ENCODE results near the gene BTBD3. TPM values are rescaled to one million over a fixed set of nuclear protein-coding genes. Genes with fewer than 3 reads are reported as not detected.

BTBD3 gene
- 10 to 100 TPM; 15.0 to 21.4 (median 17.2) TPM for total RNA-seq
- 10 to 100 TPM in 1 of 2 donors, 1 to 10 TPM in 1; 9.2 to 21.2 TPM for polyA plus RNA-seq

DNA sequence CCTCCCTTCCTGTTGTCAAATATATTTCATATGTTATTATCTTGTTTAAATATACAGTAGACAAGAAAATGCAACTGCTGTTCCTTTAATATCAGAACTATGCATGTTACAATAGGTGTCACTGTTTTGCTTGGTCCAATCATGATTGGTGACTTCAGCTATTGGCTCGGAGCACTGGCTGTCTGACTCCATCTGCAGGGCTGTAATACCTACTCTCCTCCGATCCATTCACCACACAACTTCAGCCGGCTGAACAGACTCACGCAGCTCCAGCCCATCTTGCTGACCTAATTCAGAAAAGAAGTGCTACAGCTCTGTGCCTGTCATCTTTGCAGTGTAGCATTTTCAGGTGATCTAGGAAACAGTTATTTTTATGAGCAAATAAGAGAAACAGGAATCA lies at the start of gene BTBD3:
BTBD3 (plus strand) TSS at position 231 of the 400 bp plus-strand sequence. CDS start 383 bp downstream, outside the sequence.
- Histone ChIP-seq H3K36me3 (peaks cover 0 to under 1% (median 0%) of the 10 kb centered on the region in 3 donors), H3K4me3 (peak within 1 kb of the TSS in 3 of 4 donors; percentile 2 to 37 (median 33)), H3K27me3 (no peaks in the 10 kb centered on the region), H3K27ac (peak within 1 kb of the TSS; percentile 34 to 78 (median 66)), H3K4me1 (peaks cover 0 to 18% (median 17%) of the 10 kb centered on the region in 3 donors), H3K9me3 (no peaks in the 10 kb centered on the region)
- TF ChIP-seq, protein P1, sequence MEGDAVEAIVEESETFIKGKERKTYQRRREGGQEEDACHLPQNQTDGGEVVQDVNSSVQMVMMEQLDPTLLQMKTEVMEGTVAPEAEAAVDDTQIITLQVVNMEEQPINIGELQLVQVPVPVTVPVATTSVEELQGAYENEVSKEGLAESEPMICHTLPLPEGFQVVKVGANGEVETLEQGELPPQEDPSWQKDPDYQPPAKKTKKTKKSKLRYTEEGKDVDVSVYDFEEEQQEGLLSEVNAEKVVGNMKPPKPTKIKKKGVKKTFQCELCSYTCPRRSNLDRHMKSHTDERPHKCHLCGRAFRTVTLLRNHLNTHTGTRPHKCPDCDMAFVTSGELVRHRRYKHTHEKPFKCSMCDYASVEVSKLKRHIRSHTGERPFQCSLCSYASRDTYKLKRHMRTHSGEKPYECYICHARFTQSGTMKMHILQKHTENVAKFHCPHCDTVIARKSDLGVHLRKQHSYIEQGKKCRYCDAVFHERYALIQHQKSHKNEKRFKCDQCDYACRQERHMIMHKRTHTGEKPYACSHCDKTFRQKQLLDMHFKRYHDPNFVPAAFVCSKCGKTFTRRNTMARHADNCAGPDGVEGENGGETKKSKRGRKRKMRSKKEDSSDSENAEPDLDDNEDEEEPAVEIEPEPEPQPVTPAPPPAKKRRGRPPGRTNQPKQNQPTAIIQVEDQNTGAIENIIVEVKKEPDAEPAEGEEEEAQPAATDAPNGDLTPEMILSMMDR (IDR thresholded peaks at IDR 0.05): no peak
- intact Hi-C loops (cut with DNase I): no loop called here
- WGBS, 2 donors: 1 to 4% methylated on average over 4 of the region's 4 CpGs
- ATAC-seq (peak; percentile 91 to 98 (median 94)), DNase-seq (peak; percentile 66 to 82 (median 75)), FAIRE-seq (peak; percentile 90)

DNA sequence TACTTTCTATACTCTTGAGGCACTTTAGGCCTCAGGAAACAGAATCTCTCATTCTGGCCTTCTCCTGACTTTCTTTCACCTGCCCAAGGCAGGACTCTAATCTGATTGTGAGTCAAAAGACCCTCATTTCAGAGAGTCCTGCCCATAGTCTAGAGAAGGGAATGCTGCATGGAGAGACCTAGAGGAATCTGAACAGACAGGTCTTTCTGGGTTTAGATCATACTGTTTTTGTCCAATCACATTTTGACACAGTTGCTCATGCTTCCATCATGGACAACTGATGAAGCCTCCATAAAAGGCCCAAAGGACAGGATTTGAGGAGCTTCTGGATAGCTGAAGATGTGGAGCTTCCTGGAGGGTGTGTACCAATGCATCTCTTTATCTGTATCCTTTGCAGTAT lies 48.1 kb upstream of the BTBD3 start:
- intact Hi-C loops (cut with DNase I): no loop called here
- Histone ChIP-seq H3K4me3 (no peak overlapping the region), H3K27me3 (no peaks in the 10 kb centered on the region), H3K36me3 (no peaks in the 10 kb centered on the region), H3K4me1 (peaks cover 6 to 10% (median 6%) of the 10 kb centered on the region in 3 donors), H3K27ac (no peak overlapping the region), H3K9me3 (no peaks in the 10 kb centered on the region)
- DNase-seq (no peak), ATAC-seq (no peak), FAIRE-seq (no peak)
- TF ChIP-seq, protein P1 (IDR thresholded peaks at IDR 0.05): no peak

DNA sequence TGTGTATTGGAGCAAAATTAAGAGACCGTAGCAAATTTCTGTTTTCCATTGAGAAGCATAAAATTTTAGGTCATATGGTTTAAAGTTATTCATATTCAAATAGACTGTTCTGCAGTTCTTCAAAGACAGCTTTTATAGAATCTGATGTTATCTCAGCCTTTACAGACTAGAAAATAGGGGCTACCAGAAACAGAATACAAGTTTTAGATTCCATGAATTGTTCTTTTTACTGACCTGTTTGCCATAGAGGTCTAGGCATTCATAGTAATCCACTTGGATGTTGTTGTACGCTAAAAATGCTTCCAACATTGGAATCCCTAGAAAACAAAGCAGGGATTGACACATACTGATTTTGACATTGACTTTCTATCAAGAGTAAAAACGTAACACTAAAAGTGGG lies 47.3 kb upstream of the BTBD3 start:
- intact Hi-C loops (cut with DNase I): no loop called here
- TF ChIP-seq, protein P1 (IDR thresholded peaks at IDR 0.05): no peak
- Histone ChIP-seq H3K27ac (no peak overlapping the region), H3K4me3 (no peak overlapping the region), H3K4me1 (peaks cover 6 to 10% (median 6%) of the 10 kb centered on the region in 3 donors), H3K36me3 (no peaks in the 10 kb centered on the region), H3K27me3 (no peaks in the 10 kb centered on the region), H3K9me3 (no peaks in the 10 kb centered on the region)
- ATAC-seq (no peak), DNase-seq (no peak), FAIRE-seq (no peak)
- WGBS, 2 donors: 38 to 47% methylated on average over 3 of the region's 3 CpGs

DNA sequence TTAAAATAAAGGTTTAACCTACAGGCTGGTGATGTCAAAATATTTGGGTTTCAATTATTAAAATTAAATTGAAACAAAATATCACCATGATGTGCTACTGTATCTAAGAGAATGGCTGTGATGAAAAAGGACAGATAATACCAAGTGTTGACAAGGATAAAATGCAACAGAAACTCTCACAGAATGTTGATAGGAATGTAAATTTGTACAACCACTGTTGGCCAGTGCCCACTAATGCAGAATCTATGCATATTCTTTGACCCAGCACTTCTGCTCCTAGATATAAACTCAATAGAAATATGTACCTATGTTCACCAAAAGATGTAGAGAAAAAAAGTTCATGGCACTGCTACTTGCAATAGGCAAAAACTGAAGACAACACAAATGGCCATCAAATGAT lies 41.1 kb upstream of the BTBD3 start:
- Histone ChIP-seq H3K4me1 (peaks cover 0 to under 1% (median 0%) of the 10 kb centered on the region in 3 donors), H3K36me3 (no peaks in the 10 kb centered on the region), H3K27ac (no peak overlapping the region), H3K9me3 (no peaks in the 10 kb centered on the region), H3K4me3 (no peak overlapping the region), H3K27me3 (no peaks in the 10 kb centered on the region)
- no peak for DNase-seq
- ATAC-seq: no peak
- intact Hi-C loops (cut with DNase I): no loop called here
- TF ChIP-seq, protein P1 (IDR thresholded peaks at IDR 0.05): no peak
- no peak for FAIRE-seq

DNA sequence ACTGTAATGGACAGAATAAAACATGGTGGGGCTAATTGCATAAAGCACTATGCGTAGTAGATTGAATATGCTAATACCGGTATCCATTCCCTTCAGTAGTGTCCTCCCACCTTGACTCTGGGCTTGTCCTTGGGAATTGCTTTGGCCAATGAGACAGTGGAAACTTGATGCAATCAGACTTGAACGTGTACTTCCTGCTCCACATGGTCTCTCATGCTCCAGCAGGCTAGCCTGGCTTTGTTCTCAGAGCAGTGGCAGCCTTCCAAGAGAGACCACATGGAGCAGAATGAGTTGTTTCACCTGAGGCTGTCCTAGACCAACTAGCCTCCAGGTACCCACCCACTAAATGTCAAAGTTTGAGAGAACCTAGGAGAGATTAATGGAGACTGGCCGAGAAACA lies 37.0 kb upstream of the BTBD3 start:
- DNase-seq: no peak
- WGBS, 2 donors: 78 to 83% methylated on average over 4 of the region's 4 CpGs
- no peak for FAIRE-seq

More for the DNA sequence above, 37.0 kb upstream of the BTBD3 start:
- no peaks in the 10 kb centered on the region for H3K9me3 ChIP-seq
- no peak overlapping the region for H3K27ac ChIP-seq
- no peaks in the 10 kb centered on the region for H3K4me1 ChIP-seq
- H3K36me3 ChIP-seq: no peaks in the 10 kb centered on the region
- ATAC-seq: no peak
- intact Hi-C loops (cut with DNase I): no loop called here
- no peak overlapping the region for H3K4me3 ChIP-seq
- TF ChIP-seq, protein P1 (IDR thresholded peaks at IDR 0.05): no peak
- no peaks in the 10 kb centered on the region for H3K27me3 ChIP-seq

All from pancreas (tissue), 10 donors.